Mesothelial cell of epicardium (in vitro differentiated cells): ENCODE measurements around the gene OLFM1. TPM values are rescaled to one million over a fixed set of nuclear protein-coding genes. Genes with fewer than 3 reads are reported as not detected.

Source experiments
- DNase-seq, 2 experiments: peaks; one replicate each; pipeline ENCODE4 v3.0.0; 2021; ENCODE audit warnings: low spot score in 2 of 2; ENCODE audit not compliant: unreplicated experiment in 2 of 2
- H3K27ac Mint-ChIP-seq: 2 replicates; pipeline ENCODE4 v1.8.0; 2021; ENCODE audit warnings: mixed read lengths
- H3K27me3 Mint-ChIP-seq: 2 replicates; pipeline ENCODE4 v1.8.0; 2021; ENCODE audit warnings: low read depth, mixed read lengths
- H3K36me3 Mint-ChIP-seq: 2 replicates; pipeline ENCODE4 v1.8.0; 2021; ENCODE audit warnings: mixed read lengths
- H3K4me1 Mint-ChIP-seq: 2 replicates; pipeline ENCODE4 v1.8.0; 2021; ENCODE audit warnings: mixed read lengths
- H3K4me3 Mint-ChIP-seq: 2 replicates; pipeline ENCODE4 v1.8.0; 2021; ENCODE audit warnings: mild to moderate bottlenecking, moderate library complexity, mixed read lengths
- H3K9me3 Mint-ChIP-seq: 2 replicates; pipeline ENCODE4 v1.8.0; 2021; ENCODE audit warnings: mixed read lengths
- CTCF ChIP-seq: fragments of 200-600 bp; sonication (generic); IDR thresholded peaks from one replicate; pipeline ENCODE4 v1.5.0; 2021; ENCODE audit warnings: antibody characterized with exemption; ENCODE audit not compliant: unreplicated experiment
- total RNA-seq: library from RNA; stranded (reverse); gene quantifications from 3 replicates; pipeline ENCODE4 v1.2.1, GENCODE V29; 2021

Gene OLFM1
- total RNA-seq, 1 donor from 2014 or later, result 2.0 TPM

GRCh38 chr9:135080286-135081263 lies 6.9 kb upstream of the OLFM1 start:
- Mint-ChIP-seq H3K27me3 (peaks cover 94% of the 10 kb centered on the region), H3K4me3 (no peak overlapping the region), H3K9me3 (no peaks in the 10 kb centered on the region), H3K4me1 (no peaks in the 10 kb centered on the region), H3K27ac (no peak overlapping the region), H3K36me3 (no peaks in the 10 kb centered on the region)
- no peak for TF ChIP-seq CTCF
- DNase-seq, result peak in 1 of 2 experiments; percentile 3

- Mint-ChIP-seq H3K4me3 (no peak overlapping the region), H3K36me3 (no peaks in the 10 kb centered on the region), H3K27me3 (peaks cover 95% of the 10 kb centered on the region), H3K4me1 (peaks cover 5% of the 10 kb centered on the region), H3K27ac (no peak overlapping the region), H3K9me3 (no peaks in the 10 kb centered on the region)
- no peak for DNase-seq
- no peak for TF ChIP-seq CTCF
These were observed 6.2 kb upstream of the OLFM1 start for GRCh38 chr9:135081264-135081660.

DNA sequence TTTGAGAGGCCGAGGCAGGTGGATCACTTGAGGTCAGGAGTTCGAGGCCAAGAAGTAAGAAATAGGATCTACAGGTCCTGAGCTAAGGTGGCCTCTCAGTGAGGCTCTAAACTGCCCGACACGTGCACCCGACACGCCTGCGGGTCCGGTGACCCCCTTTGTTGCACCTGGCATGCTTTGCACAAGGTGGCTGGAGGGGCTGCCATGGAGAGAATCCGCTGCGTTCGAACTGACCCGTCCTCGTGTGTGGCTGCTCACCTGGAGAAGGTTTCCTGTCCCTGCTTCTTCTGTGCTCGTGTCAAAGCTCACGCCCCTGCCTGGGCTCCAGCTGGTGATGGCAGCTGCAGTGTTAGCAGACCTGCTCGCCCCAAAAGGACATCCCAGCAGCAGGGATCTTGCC lies 5.7 kb upstream of the OLFM1 start:
- H3K27ac Mint-ChIP-seq, result no peak overlapping the region
- no peaks in the 10 kb centered on the region for H3K36me3 Mint-ChIP-seq
- peaks cover 95% of the 10 kb centered on the region for H3K27me3 Mint-ChIP-seq
- no peak for TF ChIP-seq CTCF
- H3K4me3 Mint-ChIP-seq, result no peak overlapping the region
- peaks cover 6% of the 10 kb centered on the region for H3K4me1 Mint-ChIP-seq
- H3K9me3 Mint-ChIP-seq, result no peaks in the 10 kb centered on the region
- no peak for DNase-seq

DNA sequence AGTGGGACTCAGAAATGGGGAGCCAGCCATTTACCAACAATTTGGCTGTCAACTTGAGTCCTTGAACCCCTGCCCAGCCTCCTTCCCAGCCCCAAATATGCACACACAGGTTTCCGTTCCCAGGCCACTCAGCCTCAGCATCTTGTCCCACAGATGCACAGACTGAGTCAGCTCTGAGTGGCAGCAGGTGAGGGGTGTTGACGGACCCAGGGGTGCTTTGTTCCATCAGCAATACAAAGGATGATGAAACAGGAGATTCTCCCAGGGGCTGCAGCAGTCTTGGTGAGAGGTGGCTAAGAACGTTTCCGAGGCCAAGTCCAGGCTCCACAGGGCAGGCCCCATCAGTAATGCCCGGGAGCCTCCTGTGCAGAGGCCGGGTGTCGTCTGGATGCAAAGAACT lies 4.9 kb upstream of the OLFM1 start:
- Mint-ChIP-seq H3K36me3 (no peaks in the 10 kb centered on the region), H3K4me3 (no peak overlapping the region), H3K27me3 (peaks cover 94% of the 10 kb centered on the region), H3K4me1 (peaks cover 6% of the 10 kb centered on the region), H3K27ac (no peak overlapping the region), H3K9me3 (no peaks in the 10 kb centered on the region)
- no peak for DNase-seq
- TF ChIP-seq CTCF, result no peak

- DNase-seq, result no peak
- no peak overlapping the region for H3K4me3 Mint-ChIP-seq
- no peak overlapping the region for H3K27ac Mint-ChIP-seq
- H3K27me3 Mint-ChIP-seq, result peaks cover 89% of the 10 kb centered on the region
- peaks cover 6% of the 10 kb centered on the region for H3K4me1 Mint-ChIP-seq
- no peaks in the 10 kb centered on the region for H3K9me3 Mint-ChIP-seq
- TF ChIP-seq CTCF, result no peak
- no peaks in the 10 kb centered on the region for H3K36me3 Mint-ChIP-seq
These were observed 4.1 kb upstream of the OLFM1 start for GRCh38 chr9:135083241-135083810.
